HEK293 (cell line): ENCODE measurements around the gene SLC6A11.

Source experiments
- ATF2 ChIP-seq: fragments of 450-650 bp; formaldehyde crosslinking; IDR thresholded peaks from 2 replicates; pipeline ENCODE4 v1.5.1; 2016; ENCODE audit warnings: missing biosample characterization, missing genetic modification characterization, low read depth
- CTCF ChIP-seq: fragments of 450-650 bp; formaldehyde crosslinking; IDR thresholded peaks from 2 replicates; pipeline ENCODE4 v1.5.1; 2016; ENCODE audit warnings: missing biosample characterization, missing genetic modification characterization
- ZFP3 ChIP-seq: fragments of 450-650 bp; formaldehyde crosslinking; IDR thresholded peaks from 2 replicates; pipeline ENCODE4 v1.5.1; 2016; ENCODE audit warnings: low read depth, missing biosample characterization, missing genetic modification characterization
- ZNF223 ChIP-seq: fragments of 450-650 bp; formaldehyde crosslinking; IDR thresholded peaks from 2 replicates; pipeline ENCODE4 v1.5.1; 2016; ENCODE audit warnings: missing biosample characterization, missing genetic modification characterization
- ZNF548 ChIP-seq: fragments of 450-650 bp; formaldehyde crosslinking; IDR thresholded peaks from 2 replicates; pipeline ENCODE4 v1.5.1; 2016; ENCODE audit warnings: missing biosample characterization, missing genetic modification characterization

- TF ChIP-seq ZNF223 (tag by site-specific recombination) = no peak
- no peak for TF ChIP-seq ZNF548
- TF ChIP-seq ATF2 = no peak
- TF ChIP-seq CTCF (tag by site-specific recombination) = no peak
- TF ChIP-seq ZFP3 (tag by site-specific recombination) = no peak
Measured at GRCh38 chr3:10843378-10843777, 27.4 kb downstream of the SLC6A11 start.
